GM12878 (cell line): ENCODE data around the gene TTLL6. TPM values are rescaled to one million over a fixed set of nuclear protein-coding genes. Genes with fewer than 3 reads are reported as not detected.

Experiments used
- ATAC-seq: fragments of 200-7000 bp; cut with Tn5 transposase; 3 replicates; pipeline ENCODE4 v1.9.1; 2020; ENCODE audit warnings: mild to moderate bottlenecking, moderate library complexity
- BruUV-seq: library from RNA; stranded (reverse); fragments of 400-500 nt; replicated peaks from 2 replicates; lab custom pipeline; 2021; lab: Mats Ljungman, UMichigan
- CTCF ChIA-PET: fragments of 300-600 bp; sonication (Branson Sonifier 250); formaldehyde crosslinking; extraction: SDS; loops from one replicate; lab custom pipeline; 2021; ENCODE audit warnings: inconsistent platforms; lab: Yijun Ruan, JAX
- POLR2A ChIA-PET: fragments of 350-600 bp; formaldehyde crosslinking; extraction: SDS; loops from one replicate; lab custom pipeline; 2021; ENCODE audit warnings: inconsistent platforms; lab: Charles Lee
- RAD21 ChIA-PET: fragments of 300-600 bp; sonication (Branson Sonifier 250); formaldehyde crosslinking; loops from one replicate; lab custom pipeline; 2023; ENCODE audit warnings: antibody characterized with exemption; ENCODE audit not compliant: unreplicated experiment; lab: Charles Lee
- SMC1A ChIA-PET: fragments of 300-600 bp; sonication (Branson Sonifier 250); formaldehyde crosslinking; loops from one replicate; lab custom pipeline; 2023; ENCODE audit not compliant: unreplicated experiment, uncharacterized antibody; lab: Charles Lee
- DNase-seq: peaks from one replicate; pipeline ENCODE4 v3.0.0-alpha.2; 2011; ENCODE audit warnings: low read depth, low spot score
- FAIRE-seq: peaks from 3 replicates; lab custom pipeline; 2011; peaks lifted over from hg19 to GRCh38; lab: Jason Lieb, UNC
- H2AFZ ChIP-seq: 2 replicates; pipeline ENCODE4 v1.6.0; 2011; ENCODE audit warnings: low read depth, low read length, control low read depth; ENCODE audit not compliant: control insufficient read depth
- H3K27ac ChIP-seq: 2 replicates; pipeline ENCODE4 v1.5.1; 2011; ENCODE audit warnings: control low read depth; ENCODE audit not compliant: control insufficient read depth, insufficient read depth
- H3K27me3 ChIP-seq, 2 experiments: replicated peaks in 1 of 2; 2 replicates each; pipeline versions ENCODE4 v1.6.0 to v1.6.1; 2011; ENCODE audit warnings: low read length in 1 of 2; ENCODE audit not compliant: control insufficient read depth in 2 of 2, insufficient read depth in 2 of 2
- H3K36me3 ChIP-seq, 2 experiments: 2 replicates each; pipeline ENCODE4 v1.5.1; 2011; ENCODE audit warnings: low read length in 1 of 2; ENCODE audit not compliant: control insufficient read depth in 2 of 2, insufficient read depth in 2 of 2
- H3K4me1 ChIP-seq: 2 replicates; pipeline ENCODE4 v1.6.1; 2011; ENCODE audit warnings: mild to moderate bottlenecking, low read length, moderate library complexity, mixed read lengths; ENCODE audit not compliant: control insufficient read depth, insufficient read depth
- H3K4me2 ChIP-seq: 2 replicates; pipeline ENCODE4 v1.6.0; 2011; ENCODE audit warnings: control low read depth; ENCODE audit not compliant: control insufficient read depth, insufficient read depth
- H3K4me3 ChIP-seq: fragments of 200-600 bp; sonication (generic); 2 replicates; pipeline ENCODE4 v1.5.1; 2016
- H3K79me2 ChIP-seq: 2 replicates; pipeline ENCODE4 v1.6.0; 2011; ENCODE audit warnings: low read length; ENCODE audit not compliant: control insufficient read depth, insufficient read depth
- H3K9ac ChIP-seq: 2 replicates; pipeline ENCODE4 v1.8.0; 2011; ENCODE audit warnings: low read length, control low read depth, mixed read lengths; ENCODE audit not compliant: control insufficient read depth, insufficient read depth
- H3K9me3 ChIP-seq: replicated peaks from 3 replicates; pipeline ENCODE4 v1.5.1; 2011; ENCODE audit warnings: mild to moderate bottlenecking, low read length; ENCODE audit not compliant: control insufficient read depth, insufficient read depth
- H4K20me1 ChIP-seq: 2 replicates; pipeline ENCODE4 v1.6.0; 2011; ENCODE audit not compliant: control insufficient read depth, insufficient read depth
- ASH2L ChIP-seq: fragments of 300-600, 200-600 bp; sonication (generic); IDR thresholded peaks from 2 replicates; pipeline ENCODE4 v1.6.1; 2017; ENCODE audit warnings: low read depth, mild to moderate bottlenecking, borderline replicate concordance
- BACH1 ChIP-seq: fragments of 450-650 bp; IDR thresholded peaks from 2 replicates; pipeline ENCODE4 v1.6.1; 2017; ENCODE audit warnings: mild to moderate bottlenecking, borderline replicate concordance
- CEBPB ChIP-seq, 2 experiments: fragments of 150-350 bp in 1 of 2; IDR thresholded peaks; 2 replicates each; pipeline ENCODE4 v1.6.1; 2012 to 2014; ENCODE audit warnings: low read depth in 2 of 2, low read length in 2 of 2, borderline replicate concordance in 1 of 2, inconsistent platforms in 1 of 2
- FOS ChIP-seq: IDR thresholded peaks from 3 replicates; pipeline ENCODE4 v1.6.1; 2011; ENCODE audit warnings: borderline replicate concordance; ENCODE audit not compliant: insufficient read length; ENCODE audit errors: extremely low read depth
- LARP7 ChIP-seq: fragments of 450-650 bp; IDR thresholded peaks from 2 replicates; pipeline ENCODE4 v1.6.1; 2017; ENCODE audit warnings: mild to moderate bottlenecking
- MEF2A ChIP-seq: IDR thresholded peaks from 2 replicates; pipeline ENCODE4 v1.6.1; 2011; ENCODE audit warnings: low read depth, mild to moderate bottlenecking, low read length, moderate library complexity; ENCODE audit not compliant: insufficient read depth
- MEF2B ChIP-seq: fragments of 450-650 bp; IDR thresholded peaks from 2 replicates; pipeline ENCODE4 v1.6.1; 2018; ENCODE audit warnings: mild to moderate bottlenecking, moderate library complexity; ENCODE audit not compliant: partially characterized antibody, poor library complexity, severe bottlenecking
- NFYB ChIP-seq: IDR thresholded peaks from 2 replicates; pipeline ENCODE4 v1.6.1; 2011; ENCODE audit warnings: low read depth, mild to moderate bottlenecking, low read length, improper control_type of control experiment, moderate library complexity; ENCODE audit not compliant: insufficient read depth
- NR2C1 ChIP-seq: fragments of 450-650 bp; IDR thresholded peaks from 2 replicates; pipeline ENCODE4 v1.6.1; 2017; ENCODE audit warnings: antibody characterized with exemption, mild to moderate bottlenecking, moderate library complexity
- POU2F2 ChIP-seq: IDR thresholded peaks from 3 replicates; pipeline ENCODE4 v1.6.1; 2011; ENCODE audit warnings: low read depth, mild to moderate bottlenecking, low read length, borderline replicate concordance
- RAD21 ChIP-seq: IDR thresholded peaks from 2 replicates; pipeline ENCODE4 v1.6.1; 2011; ENCODE audit warnings: mild to moderate bottlenecking, low read depth, low read length, moderate library complexity; ENCODE audit not compliant: insufficient read depth
- RAD51 ChIP-seq: fragments of 450-650 bp; IDR thresholded peaks from 2 replicates; pipeline ENCODE4 v1.6.1; 2016; ENCODE audit warnings: moderate library complexity, mild to moderate bottlenecking, inconsistent platforms
- RCOR1 ChIP-seq: conservative IDR thresholded peaks from 2 replicates; pipeline ENCODE4 v1.6.1; 2012; ENCODE audit warnings: low read depth, low read length, improper control_type of control experiment
- YY1 ChIP-seq: IDR thresholded peaks from 2 replicates; pipeline ENCODE4 v1.6.1; 2011; ENCODE audit warnings: low read depth, mild to moderate bottlenecking, low read length
- ZNF622 ChIP-seq: fragments of 450-650 bp; IDR thresholded peaks from 2 replicates; pipeline ENCODE4 v1.6.1; 2017; ENCODE audit warnings: mild to moderate bottlenecking, inconsistent platforms
- WGBS: methylation state at CpG from one replicate; pipeline ENCODE4 v1.1.6; 2016; ENCODE audit warnings: low lambda C conversion rate; ENCODE audit not compliant: insufficient replicate concordance, insufficient coverage; ENCODE audit errors: missing lambda C conversion rate; 5-methylcytosine and 5-hydroxymethylcytosine counted together
- in situ Hi-C: fragments of 300-500 bp; cut with MboI; formaldehyde crosslinking; loops from 9 replicates; pipeline ENCODE4 v1.14.3; 2018; ENCODE audit warnings: mixed read lengths
- intact Hi-C: fragments of 100-400 bp; cut with micrococcal nuclease; formaldehyde crosslinking; loops from one replicate; pipeline ENCODE4 v1.14.2; 2022; ENCODE audit not compliant: unreplicated experiment
- polyA plus RNA-seq, 11 experiments: library from polyadenylated mRNA; depleted of rRNA in 4 of 11; unstranded in 6 of 11; stranded (reverse) in 5 of 11; fragments of >200 nt; fragmentation: Nextera tagmentation in 4 of 11; fragmentation: Illumina TruSeq in 1 of 11; extraction: Ambion mirVana in 4 of 11; extraction: Trizol in 1 of 11; gene quantifications; 1 replicate in 1 of 11; 2 replicates in 10 of 11; pipeline versions ENCODE4 v1.2.1 to v1.2.3, GENCODE V29; 2011 to 2016; ENCODE audit warnings: inconsistent platforms in 2 of 11, missing spikeins in 2 of 11, low read depth in 1 of 11
- total RNA-seq, 4 experiments: library from RNA; depleted of rRNA in 3 of 4; stranded (reverse); fragments of >200 nt in 3 of 4; fragmentation: Illumina TruSeq in 1 of 4; extraction: Trizol in 1 of 4; gene quantifications; 2 replicates each; pipeline versions ENCODE4 v1.2.1 to v1.2.3, GENCODE V29; 2013 to 2021
- TF ChIP-seq, protein P1 (sequence below): fragments of 450-650 bp; IDR thresholded peaks from 2 replicates; pipeline ENCODE4 v1.6.1; 2018; ENCODE audit warnings: borderline replicate concordance, mild to moderate bottlenecking; ENCODE audit not compliant: partially characterized antibody
- TF ChIP-seq, protein P2 (sequence below): fragments of 450-650 bp; IDR thresholded peaks from 2 replicates; pipeline ENCODE4 v1.6.1; 2017; ENCODE audit warnings: antibody characterized with exemption, mild to moderate bottlenecking, moderate library complexity

TTLL6 gene
- total and polyA plus RNA-seq, 10 of the 15 experiments (the other 5 are each of a cell fraction or from before 2014, with no cell fraction given), result 0.06 to 0.36 (median 0.13) TPM; not detected in 4

- Histone ChIP-seq H3K4me3 (no peak overlapping the region), H3K27me3 (peaks cover 0 to 6% of the 10 kb centered on the region in 2 experiments; a peak in 2 of 4 replicates), H3K4me2 (no peak overlapping the region), H3K27ac (no peak overlapping the region), H3K9me3 (no peaks in the 10 kb centered on the region), H4K20me1 (no peaks in the 10 kb centered on the region), H3K79me2 (no peaks in the 10 kb centered on the region), H2AFZ (no peak overlapping the region), H3K36me3 (no peaks in the 10 kb centered on the region), H3K9ac (no peak overlapping the region), H3K4me1 (peaks cover 7% of the 10 kb centered on the region)
- ATAC-seq (no peak), FAIRE-seq (no peak), DNase-seq (no peak)
- BruUV-seq, result no TSS peak
- WGBS, result 43% methylated on average over 3 of the region's 3 CpGs
- ChIA-PET POLR2A (interaction anchor here (0.7 kb wide), 1 partner anchor 152 kb away, joined by 5 read pairs; no protein-coding TSS in a partner anchor), CTCF (interaction anchor here (1.1 to 15.2 kb wide), 14 partner anchors 8 to 221 kb away, joined by 3 to 490 read pairs (median 7); partner anchors contain the start of genes CALCOCO2 and PRAC2), SMC1A (interaction anchor here (0.6 to 17.5 kb wide), 10 partner anchors 8 to 141 kb away, joined by 3 to 281 read pairs (median 5); no protein-coding TSS in a partner anchor), RAD21 (interaction anchor here (0.7 to 18.8 kb wide), 8 partner anchors 8 to 219 kb away, joined by 3 to 376 read pairs (median 4); no protein-coding TSS in a partner anchor)
- in situ Hi-C loops (loop anchor here (5.0 kb wide), 1 partner anchor 65 kb away; no protein-coding TSS in a partner anchor), intact Hi-C loops (no loop called here)
- TF ChIP-seq BACH1 (no peak), NFYB (no peak), RCOR1 (no peak), YY1 (no peak), RAD21 (no peak), ZNF622 (no peak), NR2C1 (no peak), LARP7 (no peak), MEF2B (no peak), RAD51 (no peak), POU2F2 (no peak), CEBPB (IDR thresholded peaks at IDR 0.05; ENCODE audit: borderline replicate concordance in 1 of 2, low read depth in 2 of 2, low read length in 2 of 2) (no peak), FOS (no peak), MEF2A (no peak), ASH2L (no peak)
- TF ChIP-seq, protein P1, sequence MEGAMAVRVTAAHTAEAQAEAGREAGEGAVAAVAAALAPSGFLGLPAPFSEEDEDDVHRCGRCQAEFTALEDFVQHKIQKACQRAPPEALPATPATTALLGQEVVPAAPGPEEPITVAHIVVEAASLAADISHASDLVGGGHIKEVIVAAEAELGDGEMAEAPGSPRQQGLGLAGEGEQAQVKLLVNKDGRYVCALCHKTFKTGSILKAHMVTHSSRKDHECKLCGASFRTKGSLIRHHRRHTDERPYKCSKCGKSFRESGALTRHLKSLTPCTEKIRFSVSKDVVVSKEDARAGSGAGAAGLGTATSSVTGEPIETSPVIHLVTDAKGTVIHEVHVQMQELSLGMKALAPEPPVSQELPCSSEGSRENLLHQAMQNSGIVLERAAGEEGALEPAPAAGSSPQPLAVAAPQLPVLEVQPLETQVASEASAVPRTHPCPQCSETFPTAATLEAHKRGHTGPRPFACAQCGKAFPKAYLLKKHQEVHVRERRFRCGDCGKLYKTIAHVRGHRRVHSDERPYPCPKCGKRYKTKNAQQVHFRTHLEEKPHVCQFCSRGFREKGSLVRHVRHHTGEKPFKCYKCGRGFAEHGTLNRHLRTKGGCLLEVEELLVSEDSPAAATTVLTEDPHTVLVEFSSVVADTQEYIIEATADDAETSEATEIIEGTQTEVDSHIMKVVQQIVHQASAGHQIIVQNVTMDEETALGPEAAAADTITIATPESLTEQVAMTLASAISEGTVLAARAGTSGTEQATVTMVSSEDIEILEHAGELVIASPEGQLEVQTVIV, result no peak
- TF ChIP-seq, protein P2, sequence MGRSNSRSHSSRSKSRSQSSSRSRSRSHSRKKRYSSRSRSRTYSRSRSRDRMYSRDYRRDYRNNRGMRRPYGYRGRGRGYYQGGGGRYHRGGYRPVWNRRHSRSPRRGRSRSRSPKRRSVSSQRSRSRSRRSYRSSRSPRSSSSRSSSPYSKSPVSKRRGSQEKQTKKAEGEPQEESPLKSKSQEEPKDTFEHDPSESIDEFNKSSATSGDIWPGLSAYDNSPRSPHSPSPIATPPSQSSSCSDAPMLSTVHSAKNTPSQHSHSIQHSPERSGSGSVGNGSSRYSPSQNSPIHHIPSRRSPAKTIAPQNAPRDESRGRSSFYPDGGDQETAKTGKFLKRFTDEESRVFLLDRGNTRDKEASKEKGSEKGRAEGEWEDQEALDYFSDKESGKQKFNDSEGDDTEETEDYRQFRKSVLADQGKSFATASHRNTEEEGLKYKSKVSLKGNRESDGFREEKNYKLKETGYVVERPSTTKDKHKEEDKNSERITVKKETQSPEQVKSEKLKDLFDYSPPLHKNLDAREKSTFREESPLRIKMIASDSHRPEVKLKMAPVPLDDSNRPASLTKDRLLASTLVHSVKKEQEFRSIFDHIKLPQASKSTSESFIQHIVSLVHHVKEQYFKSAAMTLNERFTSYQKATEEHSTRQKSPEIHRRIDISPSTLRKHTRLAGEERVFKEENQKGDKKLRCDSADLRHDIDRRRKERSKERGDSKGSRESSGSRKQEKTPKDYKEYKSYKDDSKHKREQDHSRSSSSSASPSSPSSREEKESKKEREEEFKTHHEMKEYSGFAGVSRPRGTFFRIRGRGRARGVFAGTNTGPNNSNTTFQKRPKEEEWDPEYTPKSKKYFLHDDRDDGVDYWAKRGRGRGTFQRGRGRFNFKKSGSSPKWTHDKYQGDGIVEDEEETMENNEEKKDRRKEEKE, result no peak
These were observed 5.0 kb downstream of the TTLL6 start for GRCh38 chr17:48812001-48812400.
